OCI-LY7 (cell line): ENCODE results near the gene RNU6-8. TPM values are rescaled to one million over a fixed set of nuclear protein-coding genes. Genes with fewer than 3 reads are reported as not detected.

ENCODE experiments used
- BruUV-seq: library from RNA; stranded (reverse); fragments of 400-500 nt; replicated peaks from 2 replicates; lab custom pipeline; 2021; lab: Mats Ljungman, UMichigan
- CTCF ChIA-PET: fragments of 300-600 bp; sonication (Branson Sonifier 250); formaldehyde crosslinking; loops from one replicate; lab custom pipeline; 2022; ENCODE audit warnings: antibody characterized with exemption; ENCODE audit not compliant: unreplicated experiment; lab: Charles Lee
- POLR2A ChIA-PET: fragments of 300-600 bp; sonication (Branson Sonifier 250); formaldehyde crosslinking; loops from one replicate; lab custom pipeline; 2022; ENCODE audit warnings: antibody characterized with exemption; lab: Charles Lee
- DNase-seq: peaks from one replicate; pipeline ENCODE4 v3.0.0-alpha.2; 2015; ENCODE audit warnings: low spot score
- H2AFZ ChIP-seq: fragments of 200-600 bp; sonication (generic), shearing (Covaris generic); 2 replicates; pipeline ENCODE4 v1.6.1; 2014; ENCODE audit warnings: mild to moderate bottlenecking, antibody characterized with exemption, low read length, moderate library complexity
- H3K27ac ChIP-seq: fragments of 200-600 bp; sonication (generic); 2 replicates; pipeline ENCODE4 v1.5.1; 2014; ENCODE audit warnings: mixed run types, low read depth, mild to moderate bottlenecking, moderate library complexity, low read length, inconsistent platforms; ENCODE audit not compliant: poor library complexity, severe bottlenecking
- H3K36me3 ChIP-seq: fragments of 200-600 bp; sonication (generic); 2 replicates; pipeline ENCODE4 v1.6.1; 2014; ENCODE audit warnings: mild to moderate bottlenecking, antibody characterized with exemption, low read length, moderate library complexity, mixed read lengths; ENCODE audit not compliant: insufficient read depth
- H3K4me1 ChIP-seq: fragments of 200-600 bp; sonication (generic); 2 replicates; pipeline ENCODE4 v1.5.1; 2014; ENCODE audit warnings: mild to moderate bottlenecking, low read length; ENCODE audit not compliant: insufficient read depth, poor library complexity, severe bottlenecking
- H3K4me2 ChIP-seq: fragments of 200-600 bp; sonication (generic); 2 replicates; pipeline ENCODE4 v1.6.1; 2014; ENCODE audit warnings: mild to moderate bottlenecking, low read length
- H3K4me3 ChIP-seq: fragments of 200-600 bp; sonication (generic); 2 replicates; pipeline ENCODE4 v1.5.1; 2014; ENCODE audit warnings: mild to moderate bottlenecking, low read depth, low read length; ENCODE audit not compliant: poor library complexity, severe bottlenecking
- H3K79me2 ChIP-seq: fragments of 200-600 bp; sonication (generic); 2 replicates; pipeline ENCODE4 v1.6.1; 2016; ENCODE audit warnings: low read depth, mild to moderate bottlenecking, low read length, moderate library complexity, mixed read lengths; ENCODE audit not compliant: insufficient read depth
- H3K9me2 ChIP-seq: fragments of 200-600 bp; sonication (generic); 2 replicates; pipeline ENCODE4 v1.6.1; 2016; ENCODE audit warnings: mild to moderate bottlenecking, low read length, mixed read lengths; ENCODE audit not compliant: insufficient read depth
- H3K9me3 ChIP-seq: fragments of 200-600 bp; sonication (generic); 2 replicates; pipeline ENCODE4 v1.6.1; 2014; ENCODE audit warnings: mild to moderate bottlenecking, mixed run types, low read length, mixed read lengths
- H4K20me1 ChIP-seq: fragments of 200-600 bp; sonication (generic); 2 replicates; pipeline ENCODE4 v1.6.1; 2014; ENCODE audit warnings: mild to moderate bottlenecking, antibody characterized with exemption, low read length, moderate library complexity, mixed read lengths; ENCODE audit not compliant: insufficient read depth
- EZH2phosphoT487 ChIP-seq: fragments of 200-600 bp; sonication (generic); IDR thresholded peaks from 2 replicates; pipeline ENCODE4 v1.6.1; 2018; ENCODE audit warnings: low read depth, borderline replicate concordance, mild to moderate bottlenecking, mixed run types, antibody characterized with exemption, low read length, moderate library complexity, mixed read lengths
- intact Hi-C: fragments of 100-400 bp; cut with micrococcal nuclease; formaldehyde crosslinking; loops from one replicate; pipeline ENCODE4 v1.10.0; 2022; ENCODE audit not compliant: unreplicated experiment
- small RNA-seq: library from RNA; depleted of rRNA; stranded (forward); fragments of <200 nt; gene quantifications from one replicate; pipeline ENCODE3, GENCODE V24; 2014
- total RNA-seq, 2 experiments: library from RNA; depleted of rRNA in 1 of 2; stranded (reverse); fragments of >200 nt in 1 of 2; shearing (Covaris generic) in 1 of 2; gene quantifications; 2 replicates each; pipeline ENCODE4 v1.2.3, GENCODE V29; 2014 to 2022
- TF ChIP-seq, protein P1 (sequence below): fragments of 200-600 bp; sonication (generic); conservative IDR thresholded peaks from 2 replicates; pipeline ENCODE4 v1.5.1; 2014; ENCODE audit warnings: mild to moderate bottlenecking, antibody characterized with exemption, low read length, moderate library complexity, mixed read lengths

The RNU6-8 gene
- total RNA-seq, 2 experiments from 2014 or later = not detected

DNA sequence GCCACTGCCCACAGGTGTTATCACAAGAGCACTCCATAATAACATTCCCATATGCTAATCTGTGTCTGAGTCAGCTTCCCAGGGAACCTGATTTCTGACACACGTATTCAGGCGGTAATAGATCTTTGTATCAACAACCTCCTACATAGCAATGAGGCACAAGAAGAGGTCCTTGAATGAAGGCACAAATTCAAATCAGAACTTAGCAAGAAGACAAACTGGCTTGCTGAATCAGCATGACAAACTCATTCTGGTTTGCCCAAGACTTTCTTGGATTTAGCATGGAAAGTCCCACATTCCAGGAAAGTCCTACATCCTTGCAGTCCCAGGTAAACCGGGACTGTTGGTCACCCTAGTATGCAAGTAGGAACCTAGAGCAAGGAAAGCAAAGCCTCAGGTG, 35.2 kb downstream of the RNU6-8 start:
- Histone ChIP-seq H3K9me3 (no peaks in the 10 kb centered on the region), H2AFZ (no peak overlapping the region), H4K20me1 (no peaks in the 10 kb centered on the region), H3K27ac (no peak overlapping the region), H3K36me3 (no peaks in the 10 kb centered on the region), H3K4me1 (peaks cover 9% of the 10 kb centered on the region), H3K4me3 (no peak overlapping the region), H3K4me2 (no peak overlapping the region), H3K79me2 (no peaks in the 10 kb centered on the region), H3K9me2 (no peaks in the 10 kb centered on the region)
- ChIA-PET POLR2A (no interaction called here), CTCF (no interaction called here)
- DNase-seq = no peak
- no TSS peak for BruUV-seq
- intact Hi-C loops = no loop called here
- TF ChIP-seq, protein P1, sequence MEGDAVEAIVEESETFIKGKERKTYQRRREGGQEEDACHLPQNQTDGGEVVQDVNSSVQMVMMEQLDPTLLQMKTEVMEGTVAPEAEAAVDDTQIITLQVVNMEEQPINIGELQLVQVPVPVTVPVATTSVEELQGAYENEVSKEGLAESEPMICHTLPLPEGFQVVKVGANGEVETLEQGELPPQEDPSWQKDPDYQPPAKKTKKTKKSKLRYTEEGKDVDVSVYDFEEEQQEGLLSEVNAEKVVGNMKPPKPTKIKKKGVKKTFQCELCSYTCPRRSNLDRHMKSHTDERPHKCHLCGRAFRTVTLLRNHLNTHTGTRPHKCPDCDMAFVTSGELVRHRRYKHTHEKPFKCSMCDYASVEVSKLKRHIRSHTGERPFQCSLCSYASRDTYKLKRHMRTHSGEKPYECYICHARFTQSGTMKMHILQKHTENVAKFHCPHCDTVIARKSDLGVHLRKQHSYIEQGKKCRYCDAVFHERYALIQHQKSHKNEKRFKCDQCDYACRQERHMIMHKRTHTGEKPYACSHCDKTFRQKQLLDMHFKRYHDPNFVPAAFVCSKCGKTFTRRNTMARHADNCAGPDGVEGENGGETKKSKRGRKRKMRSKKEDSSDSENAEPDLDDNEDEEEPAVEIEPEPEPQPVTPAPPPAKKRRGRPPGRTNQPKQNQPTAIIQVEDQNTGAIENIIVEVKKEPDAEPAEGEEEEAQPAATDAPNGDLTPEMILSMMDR = no peak
- TF ChIP-seq EZH2phosphoT487 = no peak

GRCh38 chr14:32166924-32167323, 36.1 kb downstream of the RNU6-8 start:
- CTCF ChIA-PET = no interaction called here
- Histone ChIP-seq H2AFZ (no peak overlapping the region), H3K9me2 (no peaks in the 10 kb centered on the region), H3K27ac (no peak overlapping the region), H3K36me3 (no peaks in the 10 kb centered on the region), H4K20me1 (no peaks in the 10 kb centered on the region), H3K4me3 (no peak overlapping the region), H3K79me2 (no peaks in the 10 kb centered on the region), H3K4me1 (peaks cover 9% of the 10 kb centered on the region), H3K9me3 (no peaks in the 10 kb centered on the region), H3K4me2 (no peak overlapping the region)
- TF ChIP-seq, protein P1 = no peak
- no peak for TF ChIP-seq EZH2phosphoT487
- BruUV-seq = no TSS peak
- no peak for DNase-seq
- POLR2A ChIA-PET = interaction anchor here (1.1 kb wide), 1 partner anchor 101 kb away, joined by 3 read pairs; no protein-coding TSS in a partner anchor
- intact Hi-C loops = no loop called here

DNA sequence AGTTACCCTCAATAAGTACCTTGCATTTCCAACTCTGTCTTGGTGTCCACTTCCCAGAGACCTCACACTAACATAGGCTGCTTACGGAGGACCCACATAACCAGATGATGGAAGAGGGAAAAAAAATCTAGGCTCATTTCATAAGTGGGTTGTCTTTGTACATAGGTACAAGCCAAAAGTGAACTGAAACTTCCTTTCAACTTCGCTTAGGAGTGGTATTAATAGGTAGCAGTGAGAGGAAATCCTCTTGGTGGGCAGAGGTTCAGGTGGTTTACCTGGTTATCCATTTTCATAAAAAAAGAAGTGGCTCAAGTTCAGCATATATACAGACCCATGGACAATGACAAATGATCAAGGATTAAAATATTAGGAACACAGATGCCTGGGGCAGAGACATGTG, 37.0 kb downstream of the RNU6-8 start:
- H3K4me1 ChIP-seq = peaks cover 9% of the 10 kb centered on the region
- intact Hi-C loops = no loop called here
- no peaks in the 10 kb centered on the region for H3K9me3 ChIP-seq
- H3K4me3 ChIP-seq = no peak overlapping the region
- TF ChIP-seq, protein P1 = no peak
- no peak for TF ChIP-seq EZH2phosphoT487
- H2AFZ ChIP-seq = no peak overlapping the region
- peak; percentile 13 for DNase-seq
- POLR2A ChIA-PET = no interaction called here
- no peaks in the 10 kb centered on the region for H3K9me2 ChIP-seq
- BruUV-seq = no TSS peak
- H4K20me1 ChIP-seq = no peaks in the 10 kb centered on the region
- no peaks in the 10 kb centered on the region for H3K36me3 ChIP-seq
- H3K4me2 ChIP-seq = 0 out of 2 replicates have a peak overlapping the region, but pooled peaks have one; percentile 4
- CTCF ChIA-PET = no interaction called here
- no peak overlapping the region for H3K27ac ChIP-seq
- H3K79me2 ChIP-seq = no peaks in the 10 kb centered on the region

Small RNA genes lying within 50 kb of the gene (small RNA-seq; reads per million reads assigned to genes)
- 0.42 reads per million for gene RNU6-7
- gene RNU6-8 = not detected

Other genes with a start within 250 kb of the RNU6-8 start
- 7.6 and 8.1 TPM in 2 replicates for gene ARHGAP5, start 126.0 kb downstream of the RNU6-8 start, total RNA-seq (2014; rRNA removed; shearing (Covaris generic))
- gene ARHGAP5, start 126.0 kb downstream of the RNU6-8 start, total RNA-seq (2022) = 19.8 and 20.4 TPM in 2 replicates
- not detected in 2 replicates for gene RNU6-7, start 1.2 kb downstream of the RNU6-8 start, total RNA-seq (2014; rRNA removed; shearing (Covaris generic))
- not detected in 2 replicates for gene RNU6-7, start 1.2 kb downstream of the RNU6-8 start, total RNA-seq (2022)
- gene AKAP6, start 126.0 kb upstream of the RNU6-8 start, total RNA-seq (2014; rRNA removed; shearing (Covaris generic)) = 0.13 and 0.21 TPM in 2 replicates
- 0.72 and 0.98 TPM in 2 replicates for gene AKAP6, start 126.0 kb upstream of the RNU6-8 start, total RNA-seq (2022)